GM23338 (cell line): Measurements from ENCODE around the gene F2. TPM values are rescaled to one million over a fixed set of nuclear protein-coding genes. Genes with fewer than 3 reads are reported as not detected.

ENCODE experiments used
- ATAC-seq: fragments of 200-7000 bp; cut with Tn5 transposase; 3 replicates; pipeline ENCODE4 v1.9.1; 2020
- DNase-seq: peaks from one replicate; pipeline ENCODE4 v3.0.0-alpha.2; 2015; ENCODE audit warnings: low spot score
- H2AFZ ChIP-seq: fragments of 200-600 bp; sonication (generic); 2 replicates; pipeline ENCODE4 v1.8.0; 2016; ENCODE audit warnings: antibody characterized with exemption, mild to moderate bottlenecking, moderate library complexity
- H3F3A ChIP-seq: fragments of 200-600 bp; sonication (generic); replicated peaks from 2 replicates; pipeline ENCODE4 v1.8.0; 2017; ENCODE audit warnings: antibody characterized with exemption, mixed run types, low read depth
- H3K27ac ChIP-seq: fragments of 200-600 bp; sonication (generic); 2 replicates; pipeline ENCODE4 v1.6.1; 2016; ENCODE audit warnings: low read depth
- H3K27me3 ChIP-seq: fragments of 200-600 bp; sonication (generic); 2 replicates; pipeline ENCODE4 v1.8.0; 2016; ENCODE audit warnings: mild to moderate bottlenecking, mixed run types, moderate library complexity; ENCODE audit not compliant: insufficient read depth
- H3K36me3 ChIP-seq: fragments of 200-600 bp; sonication (generic); 2 replicates; pipeline ENCODE4 v1.8.0; 2016; ENCODE audit warnings: mild to moderate bottlenecking; ENCODE audit not compliant: insufficient read depth
- H3K4me1 ChIP-seq: fragments of 200-600 bp; sonication (generic); 2 replicates; pipeline ENCODE4 v1.8.0; 2016; ENCODE audit warnings: mild to moderate bottlenecking, moderate library complexity; ENCODE audit not compliant: insufficient read depth
- H3K4me2 ChIP-seq: fragments of 200-600 bp; sonication (generic); 2 replicates; pipeline ENCODE4 v1.7.1; 2017; ENCODE audit warnings: mixed run types
- H3K4me3 ChIP-seq: fragments of 200-600 bp; sonication (generic); 2 replicates; pipeline ENCODE4 v1.6.1; 2016; ENCODE audit warnings: mixed run types
- H3K79me2 ChIP-seq: fragments of 200-600 bp; sonication (generic); replicated peaks from 2 replicates; pipeline ENCODE4 v1.8.0; 2017; ENCODE audit warnings: mild to moderate bottlenecking; ENCODE audit not compliant: insufficient read depth
- H3K9me2 ChIP-seq: fragments of 200-600 bp; sonication (generic); 2 replicates; pipeline ENCODE4 v1.8.0; 2017; ENCODE audit not compliant: insufficient read depth
- H4K20me1 ChIP-seq: fragments of 200-600 bp; sonication (generic); replicated peaks from 2 replicates; pipeline ENCODE4 v1.8.0; 2017; ENCODE audit warnings: mild to moderate bottlenecking; ENCODE audit not compliant: insufficient read depth
- H3K27ac Mint-ChIP-seq: 2 replicates; pipeline ENCODE4 v1.8.0; 2020; ENCODE audit warnings: inconsistent platforms, mild to moderate bottlenecking, moderate library complexity, mixed read lengths
- H3K27me3 Mint-ChIP-seq: 3 replicates; pipeline ENCODE4 v1.8.0; 2022; ENCODE audit warnings: low read depth, mild to moderate bottlenecking, moderate library complexity, mixed read lengths, inconsistent platforms; ENCODE audit not compliant: insufficient read depth, poor library complexity
- H3K36me3 Mint-ChIP-seq: 3 replicates; pipeline ENCODE4 v1.8.0; 2021; ENCODE audit warnings: low read depth, mild to moderate bottlenecking, inconsistent platforms, moderate library complexity, mixed read lengths
- H3K4me1 Mint-ChIP-seq: 3 replicates; pipeline ENCODE4 v1.8.0; 2020; ENCODE audit warnings: mild to moderate bottlenecking, inconsistent platforms, mixed read lengths
- H3K4me3 Mint-ChIP-seq: 3 replicates; pipeline ENCODE4 v1.8.0; 2021; ENCODE audit warnings: moderate library complexity, mild to moderate bottlenecking, inconsistent platforms, mixed read lengths
- H3K9me3 Mint-ChIP-seq: 3 replicates; pipeline ENCODE4 v1.8.0; 2020; ENCODE audit warnings: moderate library complexity, mild to moderate bottlenecking, inconsistent platforms, mixed read lengths
- CREB1 ChIP-seq: fragments of 250-450 bp; sonication (Bioruptor Pico); IDR thresholded peaks from 2 replicates; pipeline ENCODE4 v1.5.0; 2020; ENCODE audit warnings: low read depth, mild to moderate bottlenecking, moderate library complexity
- CTCF ChIP-seq, 2 experiments: fragments of 200-600 bp in 1 of 2; sonication (generic) in 1 of 2; conservative IDR thresholded peaks; 2 replicates each; pipeline versions ENCODE4 v1.5.1 to v1.6.1; 2016 to 2017; ENCODE audit warnings: antibody characterized with exemption in 2 of 2, low read depth in 2 of 2, mild to moderate bottlenecking in 2 of 2, moderate library complexity in 1 of 2
- EZH2 ChIP-seq: fragments of 200-600 bp; sonication (generic); IDR thresholded peaks from one replicate; pipeline ENCODE4 v1.8.0; 2017; ENCODE audit warnings: antibody characterized with exemption, mild to moderate bottlenecking, low read depth; ENCODE audit not compliant: unreplicated experiment
- NANOG ChIP-seq: IDR thresholded peaks from 2 replicates; pipeline ENCODE4 v1.6.1; 2016; ENCODE audit warnings: antibody characterized with exemption, borderline replicate concordance
- POLR2AphosphoS5 ChIP-seq: IDR thresholded peaks from 2 replicates; pipeline ENCODE4 v1.6.1; 2016; ENCODE audit warnings: antibody characterized with exemption, low read depth
- STAT1 ChIP-seq: IDR thresholded peaks from one replicate; pipeline ENCODE4 v1.6.1; 2016; ENCODE audit warnings: antibody characterized with exemption; ENCODE audit not compliant: unreplicated experiment
- ZNF114 ChIP-seq: fragments of 250-450 bp; sonication (Bioruptor Pico); IDR thresholded peaks from 2 replicates; pipeline ENCODE4 v1.5.0; 2020; ENCODE audit warnings: mild to moderate bottlenecking, moderate library complexity
- ZNF331 ChIP-seq: fragments of 250-450 bp; sonication (Bioruptor Pico); IDR thresholded peaks from 2 replicates; pipeline ENCODE4 v1.5.0; 2020; ENCODE audit warnings: low read depth, mild to moderate bottlenecking, moderate library complexity
- polyA plus RNA-seq: library from polyadenylated mRNA; unstranded; fragments of >200 nt; fragmentation: Nextera tagmentation; extraction: Ambion mirVana; gene quantifications from 2 replicates; pipeline ENCODE4 v1.2.1, GENCODE V29; 2016
- total RNA-seq: library from RNA; depleted of rRNA; stranded (reverse); fragments of >200 nt; shearing (Covaris generic); gene quantifications from 2 replicates; pipeline ENCODE4 v1.2.3, GENCODE V29; 2014

The F2 gene
- total and polyA plus RNA-seq, 2 experiments from 2014 or later = 0.21 TPM; not detected in 1

DNA sequence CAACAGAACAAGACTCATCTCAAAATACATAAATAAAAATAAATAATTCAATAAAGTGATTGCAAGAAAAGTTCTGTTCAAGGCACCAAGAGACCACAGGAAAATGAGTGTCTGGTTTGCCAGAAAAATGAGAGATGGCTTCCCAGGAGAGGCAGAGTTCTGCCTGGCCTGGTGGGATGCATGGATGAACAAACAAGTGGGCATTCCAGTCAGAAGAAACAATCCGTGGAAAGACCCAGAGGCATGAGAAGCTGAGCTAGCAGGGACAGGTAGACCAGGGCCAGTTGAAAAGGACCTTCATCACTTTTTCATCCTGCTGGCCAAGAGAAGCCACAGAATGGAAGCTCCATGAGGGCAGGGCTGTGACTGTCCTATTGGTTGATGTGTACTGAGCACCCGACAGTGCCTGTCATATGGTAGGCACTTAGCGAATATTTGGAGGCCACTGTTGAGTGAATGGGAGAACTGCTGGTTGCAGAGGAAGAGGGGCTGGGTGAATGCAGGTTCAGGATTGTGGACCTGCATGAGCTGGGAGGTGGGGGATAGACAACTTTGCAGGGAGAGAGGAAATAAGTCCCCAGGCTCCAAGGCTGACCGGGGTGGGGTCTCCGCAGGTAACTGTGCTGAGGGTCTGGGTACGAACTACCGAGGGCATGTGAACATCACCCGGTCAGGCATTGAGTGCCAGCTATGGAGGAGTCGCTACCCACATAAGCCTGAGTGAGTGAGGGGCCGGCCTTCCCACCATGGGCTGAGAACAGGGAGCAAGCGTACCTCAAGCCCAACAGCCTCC lies 3.7 kb downstream of the F2 start:
- Mint-ChIP-seq H3K9me3 (no peaks in the 10 kb centered on the region; the same call in 2 of the 3 replicates), H3K4me1 (peaks cover 10% of the 10 kb centered on the region), H3K27me3 (peaks cover 12% of the 10 kb centered on the region), H3K4me3 (no peak overlapping the region), H3K36me3 (no peaks in the 10 kb centered on the region), H3K27ac (no peak overlapping the region)
- H3K36me3 ChIP-seq = no peaks in the 10 kb centered on the region
- no peak overlapping the region for H3K4me3 ChIP-seq
- no peaks in the 10 kb centered on the region for H3K27me3 ChIP-seq
- H3K4me2 ChIP-seq = no peak overlapping the region
- no peaks in the 10 kb centered on the region for H4K20me1 ChIP-seq
- no peaks in the 10 kb centered on the region for H3F3A ChIP-seq
- H3K79me2 ChIP-seq = no peaks in the 10 kb centered on the region
- no peak overlapping the region for H3K27ac ChIP-seq
- H3K4me1 ChIP-seq = no peaks in the 10 kb centered on the region
- ATAC-seq = no peak
- no peak for DNase-seq
- H2AFZ ChIP-seq = no peak overlapping the region
- H3K9me2 ChIP-seq = no peaks in the 10 kb centered on the region
- no peak for TF ChIP-seq POLR2AphosphoS5
- TF ChIP-seq STAT1 = no peak
- no peak for TF ChIP-seq CTCF (conservative IDR thresholded peaks at IDR 0.05; ENCODE audit: low read depth in 2 of 2)
- no peak for TF ChIP-seq NANOG
- TF ChIP-seq ZNF114 (CRISPR knock-in tag) = no peak
- no peak for TF ChIP-seq CREB1 (CRISPR knock-in tag)

GRCh38 chr11:46723359-46723680 lies 4.3 kb downstream of the F2 start:
- no peaks in the 10 kb centered on the region; the same call in 2 of the 3 replicates for H3K9me3 Mint-ChIP-seq
- peaks cover 12% of the 10 kb centered on the region for H3K27me3 Mint-ChIP-seq
- H3K27ac Mint-ChIP-seq = no peak overlapping the region
- H2AFZ ChIP-seq = peak overlapping the region; percentile 88; the same call in 1 of the 2 replicates
- H3K4me1 ChIP-seq = no peaks in the 10 kb centered on the region
- no peak for TF ChIP-seq ZNF331 (CRISPR knock-in tag)
- TF ChIP-seq CTCF (conservative IDR thresholded peaks at IDR 0.05; ENCODE audit: low read depth in 2 of 2) = no peak
- no peak for TF ChIP-seq EZH2
- H3F3A ChIP-seq = no peaks in the 10 kb centered on the region
- H4K20me1 ChIP-seq = no peaks in the 10 kb centered on the region
- ATAC-seq = no peak
- H3K4me2 ChIP-seq = no peak overlapping the region
- no peak overlapping the region for H3K4me3 ChIP-seq
- no peaks in the 10 kb centered on the region for H3K27me3 ChIP-seq
- H3K27ac ChIP-seq = no peak overlapping the region
- H3K9me2 ChIP-seq = no peaks in the 10 kb centered on the region
- H3K79me2 ChIP-seq = no peaks in the 10 kb centered on the region
- no peak for DNase-seq
- H3K4me1 Mint-ChIP-seq = peaks cover 10% of the 10 kb centered on the region
- H3K36me3 ChIP-seq = no peaks in the 10 kb centered on the region
- H3K36me3 Mint-ChIP-seq = no peaks in the 10 kb centered on the region
- H3K4me3 Mint-ChIP-seq = no peak overlapping the region
